ENCODE data around the gene FRMD3.
"Not testable (repeated sequence)": the region's sequence is repeated elsewhere in the genome, so short reads cannot be mapped to it uniquely, and the experiment has no call there.

FRMD3 gene

GRCh38 chr9:83521411-83521810 lies 16.8 kb downstream of the FRMD3 start:
- no peak for DNase-seq

- DNase-seq = no peak
These were observed 17.2 kb downstream of the FRMD3 start for GRCh38 chr9:83521011-83521410.

GRCh38 chr9:83520292-83520691 lies 17.9 kb downstream of the FRMD3 start:
- no peak for DNase-seq

GRCh38 chr9:83517980-83518379 lies 20.2 kb downstream of the FRMD3 start:
- not testable (repeated sequence) for DNase-seq

- no peak for DNase-seq
These were observed 23.4 kb downstream of the FRMD3 start for GRCh38 chr9:83514767-83515166.

GRCh38 chr9:83512621-83513020 lies 25.6 kb downstream of the FRMD3 start:
- DNase-seq = no peak

- no peak for DNase-seq
These were observed 27.1 kb downstream of the FRMD3 start for GRCh38 chr9:83511051-83511450.

- no peak for DNase-seq
These were observed 28.8 kb downstream of the FRMD3 start for GRCh38 chr9:83509402-83509801.

GRCh38 chr9:83508067-83508466 lies 30.1 kb downstream of the FRMD3 start:
- no peak for DNase-seq

GRCh38 chr9:83505282-83505681 lies 32.9 kb downstream of the FRMD3 start:
- peak; percentile 98 for DNase-seq

GRCh38 chr9:83503866-83504265 lies 34.3 kb downstream of the FRMD3 start:
- no peak for DNase-seq

- no peak for DNase-seq
These were observed 36.6 kb downstream of the FRMD3 start for GRCh38 chr9:83501565-83501964.

GRCh38 chr9:83497441-83497840 lies 40.8 kb downstream of the FRMD3 start:
- no peak for DNase-seq

GRCh38 chr9:83491995-83492394 lies 46.2 kb downstream of the FRMD3 start:
- DNase-seq = peak; percentile 56

- DNase-seq = no peak
These were observed 46.8 kb downstream of the FRMD3 start for GRCh38 chr9:83491413-83491812.

- DNase-seq = no peak
These were observed 48.2 kb downstream of the FRMD3 start for GRCh38 chr9:83489961-83490360.

- DNase-seq = no peak
These were observed 53.2 kb downstream of the FRMD3 start for GRCh38 chr9:83484990-83485389.

- DNase-seq = no peak
These were observed 55.0 kb downstream of the FRMD3 start for GRCh38 chr9:83483223-83483622.

GRCh38 chr9:83479765-83480164 lies 58.4 kb downstream of the FRMD3 start:
- no peak for DNase-seq

- DNase-seq = peak; percentile 6
These were observed 60.6 kb downstream of the FRMD3 start for GRCh38 chr9:83477571-83477970.

GRCh38 chr9:83477120-83477519 lies 61.1 kb downstream of the FRMD3 start:
- DNase-seq = no peak

GRCh38 chr9:83476513-83476912 lies 61.7 kb downstream of the FRMD3 start:
- peak; percentile 72 for DNase-seq

- DNase-seq = no peak
These were observed 62.5 kb downstream of the FRMD3 start for GRCh38 chr9:83475741-83476140.

GRCh38 chr9:83474631-83475030 lies 63.6 kb downstream of the FRMD3 start:
- DNase-seq = no peak

GRCh38 chr9:83473488-83473971 lies 64.7 kb downstream of the FRMD3 start:
- DNase-seq = no peak

- DNase-seq = no peak
These were observed 65.4 kb downstream of the FRMD3 start for GRCh38 chr9:83472764-83473163.
